GM06990 (cell line): Measurements from ENCODE around the gene RAB6B.

ENCODE experiments used
- DNase-seq: peaks from one replicate; pipeline ENCODE4 v3.0.0-alpha.2; 2011; ENCODE audit not compliant: insufficient read length; ENCODE audit errors: extremely low read depth
- H3K27me3 ChIP-seq: replicated peaks from 2 replicates; pipeline ENCODE4 v1.6.0; 2011; ENCODE audit warnings: low read length; ENCODE audit not compliant: control insufficient read depth, insufficient read depth
- H3K36me3 ChIP-seq: 2 replicates; pipeline ENCODE4 v1.5.1; 2011; ENCODE audit warnings: low read length; ENCODE audit not compliant: control insufficient read depth, insufficient read depth
- H3K4me3 ChIP-seq: replicated peaks from 2 replicates; pipeline ENCODE4 v1.5.1; 2011; ENCODE audit warnings: low read depth, mild to moderate bottlenecking, control low read depth, low read length
- CTCF ChIP-seq: IDR thresholded peaks from 2 replicates; pipeline ENCODE4 v1.5.1; 2011; ENCODE audit warnings: low read length, control low read depth, mild to moderate bottlenecking, inconsistent platforms; ENCODE audit not compliant: insufficient read depth, poor library complexity, severe bottlenecking

The RAB6B gene

GRCh38 chr3:133833880-133834620 lies 61.6 kb downstream of the RAB6B start:
- TF ChIP-seq CTCF: no peak
- no peak for DNase-seq
- H3K4me3 ChIP-seq: no peak overlapping the region
- peaks cover 2% of the 10 kb centered on the region for H3K27me3 ChIP-seq
- H3K36me3 ChIP-seq: no peaks in the 10 kb centered on the region

GRCh38 chr3:133833267-133833666 lies 62.4 kb downstream of the RAB6B start:
- DNase-seq: no peak
- H3K4me3 ChIP-seq: no peak overlapping the region
- no peaks in the 10 kb centered on the region for H3K36me3 ChIP-seq
- H3K27me3 ChIP-seq: peaks cover 2% of the 10 kb centered on the region
- TF ChIP-seq CTCF: no peak

- no peak for DNase-seq
- H3K4me3 ChIP-seq: no peak overlapping the region
- TF ChIP-seq CTCF: no peak
- H3K36me3 ChIP-seq: no peaks in the 10 kb centered on the region
- peaks cover 2% of the 10 kb centered on the region for H3K27me3 ChIP-seq
Measured at GRCh38 chr3:133832802-133833144, 62.9 kb downstream of the RAB6B start.

GRCh38 chr3:133831966-133832801 lies 63.5 kb downstream of the RAB6B start:
- no peaks in the 10 kb centered on the region; the same call in 1 of the 2 replicates for H3K27me3 ChIP-seq
- H3K36me3 ChIP-seq: no peaks in the 10 kb centered on the region
- no peak for DNase-seq
- no peak overlapping the region for H3K4me3 ChIP-seq
- TF ChIP-seq CTCF: peak; percentile 66

GRCh38 chr3:133830071-133830470 lies 65.6 kb downstream of the RAB6B start:
- no peak overlapping the region for H3K4me3 ChIP-seq
- H3K36me3 ChIP-seq: no peaks in the 10 kb centered on the region; the same call in 1 of the 2 replicates
- no peak for TF ChIP-seq CTCF
- no peaks in the 10 kb centered on the region; the same call in 1 of the 2 replicates for H3K27me3 ChIP-seq
- DNase-seq: no peak
